Vagina (tissue), 2 donors: ENCODE measurements around the gene TAF15.

Source experiments
- POLR2A ChIP-seq, 2 donors: fragments of 450-650 bp; IDR thresholded peaks; one replicate each; pipeline ENCODE4 v1.6.1; 2017; ENCODE audit warnings: antibody characterized with exemption in 2 of 2, mild to moderate bottlenecking in 2 of 2, moderate library complexity in 2 of 2
- POLR2AphosphoS5 ChIP-seq, 2 donors: sonication (generic); formaldehyde crosslinking; IDR thresholded peaks; one replicate each; pipeline ENCODE4 v1.9.0; 2017; ENCODE audit warnings: antibody characterized with exemption in 2 of 2, mild to moderate bottlenecking in 2 of 2, low read depth in 1 of 2; ENCODE audit not compliant: insufficient read depth in 1 of 2
- TF ChIP-seq, protein P1 (sequence below), 3 experiments: fragments of 450-650 bp in 2 of 3; fragments of 200-600 bp in 1 of 3; sonication (generic) in 1 of 3; IDR thresholded peaks; one replicate each; pipeline ENCODE4 v1.5.1; 2017 to 2019; ENCODE audit warnings: antibody characterized with exemption in 3 of 3, mild to moderate bottlenecking in 2 of 3, moderate library complexity in 2 of 3

DNA sequence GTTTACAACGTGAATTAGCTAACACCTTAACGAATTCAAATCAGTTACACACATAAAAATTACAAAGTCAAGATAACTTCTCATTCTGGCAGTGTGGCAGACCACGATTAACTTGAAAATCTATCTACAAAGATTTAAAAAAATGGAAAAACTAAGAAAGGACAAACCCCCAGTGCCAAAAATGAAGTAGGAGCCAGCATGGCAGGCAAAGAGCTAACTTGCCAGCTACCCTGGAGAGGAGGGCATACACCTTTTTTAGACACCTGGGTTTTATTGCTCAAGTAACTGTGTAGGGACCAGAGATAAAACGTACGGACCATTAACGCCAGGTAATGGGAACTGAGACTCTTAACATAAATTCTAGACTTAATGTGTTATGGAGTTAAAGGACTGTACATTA lies 2.5 kb downstream of the TAF15 start:
- TF ChIP-seq, protein P1, sequence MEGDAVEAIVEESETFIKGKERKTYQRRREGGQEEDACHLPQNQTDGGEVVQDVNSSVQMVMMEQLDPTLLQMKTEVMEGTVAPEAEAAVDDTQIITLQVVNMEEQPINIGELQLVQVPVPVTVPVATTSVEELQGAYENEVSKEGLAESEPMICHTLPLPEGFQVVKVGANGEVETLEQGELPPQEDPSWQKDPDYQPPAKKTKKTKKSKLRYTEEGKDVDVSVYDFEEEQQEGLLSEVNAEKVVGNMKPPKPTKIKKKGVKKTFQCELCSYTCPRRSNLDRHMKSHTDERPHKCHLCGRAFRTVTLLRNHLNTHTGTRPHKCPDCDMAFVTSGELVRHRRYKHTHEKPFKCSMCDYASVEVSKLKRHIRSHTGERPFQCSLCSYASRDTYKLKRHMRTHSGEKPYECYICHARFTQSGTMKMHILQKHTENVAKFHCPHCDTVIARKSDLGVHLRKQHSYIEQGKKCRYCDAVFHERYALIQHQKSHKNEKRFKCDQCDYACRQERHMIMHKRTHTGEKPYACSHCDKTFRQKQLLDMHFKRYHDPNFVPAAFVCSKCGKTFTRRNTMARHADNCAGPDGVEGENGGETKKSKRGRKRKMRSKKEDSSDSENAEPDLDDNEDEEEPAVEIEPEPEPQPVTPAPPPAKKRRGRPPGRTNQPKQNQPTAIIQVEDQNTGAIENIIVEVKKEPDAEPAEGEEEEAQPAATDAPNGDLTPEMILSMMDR (IDR thresholded peaks at IDR 0.05) = no peak
- TF ChIP-seq POLR2AphosphoS5 (IDR thresholded peaks at IDR 0.05; ENCODE audit: insufficient read depth in 1 of 2, low read depth in 1 of 2) = no peak
- TF ChIP-seq POLR2A (IDR thresholded peaks at IDR 0.05) = no peak
